GM21786 (cell line): ENCODE data around the gene XRCC4.

Experiments used
- ATAC-seq: cut with Tn5 transposase; IDR thresholded peaks from one replicate; pipeline ENCODE4 v1.9.1; 2021; ENCODE audit not compliant: unreplicated experiment

Gene XRCC4

GRCh38 chr5:83173826-83174225 lies 96.5 kb downstream of the XRCC4 start:
- ATAC-seq = no peak

GRCh38 chr5:83177803-83178202 lies 100.5 kb downstream of the XRCC4 start:
- ATAC-seq = no peak

- no peak for ATAC-seq
Measured at GRCh38 chr5:83179966-83180365, 102.6 kb downstream of the XRCC4 start.

- ATAC-seq = no peak
Measured at GRCh38 chr5:83184534-83184933, 107.2 kb downstream of the XRCC4 start.

GRCh38 chr5:83192947-83193346 lies 115.6 kb downstream of the XRCC4 start:
- no peak for ATAC-seq

GRCh38 chr5:83197326-83197967 lies 120.1 kb downstream of the XRCC4 start:
- no peak for ATAC-seq

GRCh38 chr5:83199126-83199525 lies 121.8 kb downstream of the XRCC4 start:
- no peak for ATAC-seq

- ATAC-seq = no peak
Measured at GRCh38 chr5:83204651-83205050, 127.3 kb downstream of the XRCC4 start.

- ATAC-seq = no peak
Measured at GRCh38 chr5:83209963-83210362, 132.6 kb downstream of the XRCC4 start.

GRCh38 chr5:83219077-83219476 lies 141.7 kb downstream of the XRCC4 start:
- no peak for ATAC-seq

GRCh38 chr5:83219495-83219894 lies 142.1 kb downstream of the XRCC4 start:
- ATAC-seq = no peak

GRCh38 chr5:83220331-83220730 lies 143.0 kb downstream of the XRCC4 start:
- no peak for ATAC-seq

- no peak for ATAC-seq
Measured at GRCh38 chr5:83222906-83223305, 145.6 kb downstream of the XRCC4 start.

GRCh38 chr5:83227611-83228010 lies 150.3 kb downstream of the XRCC4 start:
- no peak for ATAC-seq

- no peak for ATAC-seq
Measured at GRCh38 chr5:83230511-83230910, 153.2 kb downstream of the XRCC4 start.

- no peak for ATAC-seq
Measured at GRCh38 chr5:83244516-83244915, 167.2 kb downstream of the XRCC4 start.

GRCh38 chr5:83245037-83245436 lies 167.7 kb downstream of the XRCC4 start:
- no peak for ATAC-seq

GRCh38 chr5:83246071-83246470 lies 168.7 kb downstream of the XRCC4 start:
- ATAC-seq = no peak

GRCh38 chr5:83249156-83249555 lies 171.8 kb downstream of the XRCC4 start:
- ATAC-seq = no peak

GRCh38 chr5:83251849-83252248 lies 174.5 kb downstream of the XRCC4 start:
- no peak for ATAC-seq

GRCh38 chr5:83253720-83254119 lies 176.4 kb downstream of the XRCC4 start:
- ATAC-seq = no peak

- ATAC-seq = no peak
Measured at GRCh38 chr5:83255268-83255667, 177.9 kb downstream of the XRCC4 start.

GRCh38 chr5:83256091-83256780 lies 178.9 kb downstream of the XRCC4 start:
- ATAC-seq = no peak
